ENCODE data around the gene ETV4.

The ETV4 gene

DNA sequence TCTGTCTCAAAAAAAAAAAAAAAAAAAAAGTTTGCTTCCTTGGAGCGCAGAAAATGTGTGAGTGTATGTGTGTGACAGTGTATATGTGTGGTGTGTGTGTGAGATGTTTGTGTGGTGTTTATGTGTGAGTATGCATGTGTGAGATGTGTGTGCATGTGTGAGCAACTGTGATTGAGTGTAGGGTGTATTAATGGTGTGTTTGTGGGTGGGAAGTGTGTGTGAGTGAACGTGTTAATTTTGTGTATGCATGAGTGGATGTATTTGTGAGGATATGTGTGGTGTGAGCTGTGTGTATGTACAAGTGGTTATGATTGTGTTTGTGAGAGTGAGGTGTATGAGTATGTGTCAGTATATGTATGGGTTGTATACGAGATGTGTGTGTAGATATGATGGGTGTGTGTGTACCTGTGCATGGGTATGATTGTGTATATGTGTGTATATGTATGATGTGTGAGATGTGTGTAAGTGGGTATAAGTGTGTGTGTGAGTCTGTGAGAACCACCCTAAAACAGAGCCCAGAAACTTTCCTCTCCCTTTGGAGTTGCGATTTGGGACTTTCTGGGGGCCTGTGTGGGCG is 22.5 kb upstream of the ETV4 start:
- no peak for TF ChIP-seq EZH2 (IDR thresholded peaks at IDR 0.05; ENCODE audit: borderline replicate concordance, low read length)
- TF ChIP-seq, protein P1, sequence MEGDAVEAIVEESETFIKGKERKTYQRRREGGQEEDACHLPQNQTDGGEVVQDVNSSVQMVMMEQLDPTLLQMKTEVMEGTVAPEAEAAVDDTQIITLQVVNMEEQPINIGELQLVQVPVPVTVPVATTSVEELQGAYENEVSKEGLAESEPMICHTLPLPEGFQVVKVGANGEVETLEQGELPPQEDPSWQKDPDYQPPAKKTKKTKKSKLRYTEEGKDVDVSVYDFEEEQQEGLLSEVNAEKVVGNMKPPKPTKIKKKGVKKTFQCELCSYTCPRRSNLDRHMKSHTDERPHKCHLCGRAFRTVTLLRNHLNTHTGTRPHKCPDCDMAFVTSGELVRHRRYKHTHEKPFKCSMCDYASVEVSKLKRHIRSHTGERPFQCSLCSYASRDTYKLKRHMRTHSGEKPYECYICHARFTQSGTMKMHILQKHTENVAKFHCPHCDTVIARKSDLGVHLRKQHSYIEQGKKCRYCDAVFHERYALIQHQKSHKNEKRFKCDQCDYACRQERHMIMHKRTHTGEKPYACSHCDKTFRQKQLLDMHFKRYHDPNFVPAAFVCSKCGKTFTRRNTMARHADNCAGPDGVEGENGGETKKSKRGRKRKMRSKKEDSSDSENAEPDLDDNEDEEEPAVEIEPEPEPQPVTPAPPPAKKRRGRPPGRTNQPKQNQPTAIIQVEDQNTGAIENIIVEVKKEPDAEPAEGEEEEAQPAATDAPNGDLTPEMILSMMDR (IDR thresholded peaks at IDR 0.05; ENCODE audit: low read length), result no peak
- H3K79me2 ChIP-seq (ENCODE audit: insufficient read depth, low read length), result no peaks in the 10 kb centered on the region
- H4K20me1 ChIP-seq (ENCODE audit: insufficient read depth, low read length), result no peaks in the 10 kb centered on the region
- H3K9ac ChIP-seq (ENCODE audit: low read length), result no peak overlapping the region
- no peaks in the 10 kb centered on the region for H3K4me1 ChIP-seq (ENCODE audit: insufficient read depth, low read length, severe bottlenecking)
- H3K27ac ChIP-seq (ENCODE audit: low read depth, low read length, poor library complexity, severe bottlenecking), result no peak overlapping the region
- H3K9me3 ChIP-seq (ENCODE audit: low read length), result no peaks in the 10 kb centered on the region
- 0 out of 2 replicates have a peak, but pooled peaks cover 7% of the 10 kb centered on the region for H3K27me3 ChIP-seq (ENCODE audit: insufficient read depth, low read length)
- H3K4me2 ChIP-seq (ENCODE audit: low read length), result no peak overlapping the region
- no peaks in the 10 kb centered on the region for H3F3A ChIP-seq (ENCODE audit: insufficient read depth, low read length)
- H2AFZ ChIP-seq (ENCODE audit: low read length), result no peak overlapping the region
- no peaks in the 10 kb centered on the region for H3K36me3 ChIP-seq (ENCODE audit: insufficient read depth, low read length)
- no peaks in the 10 kb centered on the region for H3K9me2 ChIP-seq (ENCODE audit: low read depth, low read length)
- H3K4me3 ChIP-seq (ENCODE audit: low read depth, low read length, poor library complexity, severe bottlenecking), result no peak overlapping the region

GRCh38 chr17:43563600-43564594 is 17.8 kb upstream of the ETV4 start:
- H3K4me2 ChIP-seq (ENCODE audit: low read length), result no peak overlapping the region
- no peak overlapping the region for H3K4me3 ChIP-seq (ENCODE audit: low read depth, low read length, poor library complexity, severe bottlenecking)
- no peaks in the 10 kb centered on the region for H3K79me2 ChIP-seq (ENCODE audit: insufficient read depth, low read length)

More at GRCh38 chr17:43563600-43564594, 17.8 kb upstream of the ETV4 start:
- Histone ChIP-seq H3K27me3 (ENCODE audit: insufficient read depth, low read length) (peaks cover 2% of the 10 kb centered on the region; the same call in 1 of the 2 replicates), H4K20me1 (ENCODE audit: insufficient read depth, low read length) (no peaks in the 10 kb centered on the region), H3F3A (ENCODE audit: insufficient read depth, low read length) (no peaks in the 10 kb centered on the region), H3K9ac (ENCODE audit: low read length) (no peak overlapping the region), H3K4me1 (ENCODE audit: insufficient read depth, low read length, severe bottlenecking) (no peaks in the 10 kb centered on the region), H3K27ac (ENCODE audit: low read depth, low read length, poor library complexity, severe bottlenecking) (no peak overlapping the region), H3K9me3 (ENCODE audit: low read length) (no peaks in the 10 kb centered on the region), H3K36me3 (ENCODE audit: insufficient read depth, low read length) (no peaks in the 10 kb centered on the region), H3K9me2 (ENCODE audit: low read depth, low read length) (no peaks in the 10 kb centered on the region), H2AFZ (ENCODE audit: low read length) (no peak overlapping the region)
- TF ChIP-seq, protein P1 (IDR thresholded peaks at IDR 0.05; ENCODE audit: low read length), result no peak
- no peak for TF ChIP-seq EZH2 (IDR thresholded peaks at IDR 0.05; ENCODE audit: borderline replicate concordance, low read length)

All from OCI-LY1 (cell line).